ENCODE data around the gene TTC7B. TPM values are rescaled to one million over a fixed set of nuclear protein-coding genes. Genes with fewer than 3 reads are reported as not detected.

The TTC7B gene
- total RNA-seq, 1 experiment from 2014 or later: 70.6 TPM

DNA sequence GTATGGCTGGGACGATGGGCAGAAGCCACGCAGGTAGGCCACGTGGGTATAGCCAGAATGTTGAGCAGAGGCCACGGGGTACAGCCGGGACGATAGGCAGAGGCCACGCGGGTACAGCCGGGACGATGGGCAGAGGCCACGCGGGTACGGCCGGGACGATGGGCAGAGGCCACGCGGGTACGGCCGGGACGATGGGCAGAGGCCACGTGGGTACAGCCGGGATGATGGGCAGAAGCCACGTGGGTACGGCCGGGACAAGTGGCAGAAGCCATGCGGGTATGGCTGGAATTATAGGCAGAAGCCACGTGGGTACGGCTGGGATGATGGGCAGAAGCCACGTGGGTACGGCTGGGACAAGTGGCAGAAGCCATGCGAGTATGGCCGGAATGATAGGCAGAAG lies 195.0 kb downstream of the TTC7B start:
- H3K9me3 ChIP-seq (ENCODE audit: control insufficient read depth in 1 of 2, insufficient read depth in 1 of 2, low read depth in 1 of 2, low read length in 2 of 2): no peaks in the 10 kb centered on the region
- no peak for ATAC-seq
- DNase-seq (ENCODE audit: low read depth, low spot score): no peak
- H3K36me3 ChIP-seq (ENCODE audit: control insufficient read depth in 1 of 2, insufficient read depth in 2 of 2, low read length in 2 of 2): no peaks in the 10 kb centered on the region
- no peak overlapping the region for H3K4me2 ChIP-seq (ENCODE audit: low read length)
- no TSS peak for BruUV-seq (replicated peaks)
- no peak overlapping the region for H3K4me3 ChIP-seq (replicated peaks in 1 of 2; ENCODE audit: low read depth in 1 of 2, low read length in 2 of 2)
- no peaks in the 10 kb centered on the region for H4K20me1 ChIP-seq (ENCODE audit: insufficient read depth)
- H3K9me2 ChIP-seq (ENCODE audit: insufficient read depth): no peaks in the 10 kb centered on the region
- ChIA-PET CTCF (no interaction called here), POLR2A (no interaction called here), RAD21 (ENCODE audit: low non-redundant PET in 1 of 2, low total read pairs in 2 of 2, uncharacterized antibody in 2 of 2, unreplicated experiment in 2 of 2) (no interaction called here)
- intact Hi-C loops (cut with micrococcal nuclease): no loop called here
- H2AFZ ChIP-seq (ENCODE audit: low read depth, low read length, poor library complexity, severe bottlenecking): no peak overlapping the region
- H3K4me1 ChIP-seq (ENCODE audit: control insufficient read depth in 1 of 2, insufficient read depth in 2 of 2, low read length in 2 of 2): peaks cover 19 to 24% of the 10 kb centered on the region in 2 experiments
- no peak overlapping the region for H3K27ac ChIP-seq (ENCODE audit: low read depth, low read length)
- H3K79me2 ChIP-seq (ENCODE audit: insufficient read depth, low read length): no peaks in the 10 kb centered on the region
- no peak overlapping the region for H3K9ac ChIP-seq (ENCODE audit: low read length)
- no peaks in the 10 kb centered on the region for H3K27me3 ChIP-seq (ENCODE audit: insufficient read depth, low read length)
- TF ChIP-seq EGR1 (IDR thresholded peaks at IDR 0.05; ENCODE audit: low read depth) (no peak), CBX3 (IDR thresholded peaks at IDR 0.05; ENCODE audit: low read depth) (no peak), POLR2A (IDR thresholded peaks at IDR 0.05; ENCODE audit: borderline replicate concordance, extremely low read depth, insufficient read depth, insufficient read length) (no peak), EZH2phosphoT487 (IDR thresholded peaks at IDR 0.05; ENCODE audit: borderline replicate concordance) (no peak), SRF (IDR thresholded peaks at IDR 0.05; ENCODE audit: low read depth) (no peak), SIN3A (IDR thresholded peaks at IDR 0.05; ENCODE audit: low read depth) (no peak), SP1 (IDR thresholded peaks at IDR 0.05; ENCODE audit: low read depth) (no peak), FOSL1 (IDR thresholded peaks at IDR 0.05; ENCODE audit: low read depth) (no peak), TCF7L2 (IDR thresholded peaks at IDR 0.05; ENCODE audit: borderline replicate concordance, extremely low read depth, insufficient read depth, insufficient read length) (no peak), YY1 (IDR thresholded peaks at IDR 0.05; ENCODE audit: extremely low read depth, insufficient replicate concordance, low read depth, low read length) (no peak), JUND (IDR thresholded peaks at IDR 0.05) (no peak), ZFX (IDR thresholded peaks at IDR 0.05) (no peak), CEBPB (IDR thresholded peaks at IDR 0.05; ENCODE audit: low read depth) (no peak), POLR2AphosphoS5 (IDR thresholded peaks at IDR 0.05; ENCODE audit: low read depth, low read length) (no peak), ELF1 (IDR thresholded peaks at IDR 0.05; ENCODE audit: borderline replicate concordance, low read depth) (no peak)
- TF ChIP-seq, protein P1, sequence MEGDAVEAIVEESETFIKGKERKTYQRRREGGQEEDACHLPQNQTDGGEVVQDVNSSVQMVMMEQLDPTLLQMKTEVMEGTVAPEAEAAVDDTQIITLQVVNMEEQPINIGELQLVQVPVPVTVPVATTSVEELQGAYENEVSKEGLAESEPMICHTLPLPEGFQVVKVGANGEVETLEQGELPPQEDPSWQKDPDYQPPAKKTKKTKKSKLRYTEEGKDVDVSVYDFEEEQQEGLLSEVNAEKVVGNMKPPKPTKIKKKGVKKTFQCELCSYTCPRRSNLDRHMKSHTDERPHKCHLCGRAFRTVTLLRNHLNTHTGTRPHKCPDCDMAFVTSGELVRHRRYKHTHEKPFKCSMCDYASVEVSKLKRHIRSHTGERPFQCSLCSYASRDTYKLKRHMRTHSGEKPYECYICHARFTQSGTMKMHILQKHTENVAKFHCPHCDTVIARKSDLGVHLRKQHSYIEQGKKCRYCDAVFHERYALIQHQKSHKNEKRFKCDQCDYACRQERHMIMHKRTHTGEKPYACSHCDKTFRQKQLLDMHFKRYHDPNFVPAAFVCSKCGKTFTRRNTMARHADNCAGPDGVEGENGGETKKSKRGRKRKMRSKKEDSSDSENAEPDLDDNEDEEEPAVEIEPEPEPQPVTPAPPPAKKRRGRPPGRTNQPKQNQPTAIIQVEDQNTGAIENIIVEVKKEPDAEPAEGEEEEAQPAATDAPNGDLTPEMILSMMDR (IDR thresholded peaks at IDR 0.05 in 2 of 3, conservative IDR thresholded peaks at IDR 0.05 in 1 of 3; ENCODE audit: borderline replicate concordance in 1 of 3, insufficient read depth in 1 of 3, low read depth in 2 of 3, low read length in 2 of 3): no peak
- TF ChIP-seq, protein P2, sequence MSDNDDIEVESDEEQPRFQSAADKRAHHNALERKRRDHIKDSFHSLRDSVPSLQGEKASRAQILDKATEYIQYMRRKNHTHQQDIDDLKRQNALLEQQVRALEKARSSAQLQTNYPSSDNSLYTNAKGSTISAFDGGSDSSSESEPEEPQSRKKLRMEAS (IDR thresholded peaks at IDR 0.05): no peak
- TF ChIP-seq, protein P3, sequence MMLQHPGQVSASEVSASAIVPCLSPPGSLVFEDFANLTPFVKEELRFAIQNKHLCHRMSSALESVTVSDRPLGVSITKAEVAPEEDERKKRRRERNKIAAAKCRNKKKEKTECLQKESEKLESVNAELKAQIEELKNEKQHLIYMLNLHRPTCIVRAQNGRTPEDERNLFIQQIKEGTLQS (IDR thresholded peaks at IDR 0.05): no peak
- TF ChIP-seq, protein P4, sequence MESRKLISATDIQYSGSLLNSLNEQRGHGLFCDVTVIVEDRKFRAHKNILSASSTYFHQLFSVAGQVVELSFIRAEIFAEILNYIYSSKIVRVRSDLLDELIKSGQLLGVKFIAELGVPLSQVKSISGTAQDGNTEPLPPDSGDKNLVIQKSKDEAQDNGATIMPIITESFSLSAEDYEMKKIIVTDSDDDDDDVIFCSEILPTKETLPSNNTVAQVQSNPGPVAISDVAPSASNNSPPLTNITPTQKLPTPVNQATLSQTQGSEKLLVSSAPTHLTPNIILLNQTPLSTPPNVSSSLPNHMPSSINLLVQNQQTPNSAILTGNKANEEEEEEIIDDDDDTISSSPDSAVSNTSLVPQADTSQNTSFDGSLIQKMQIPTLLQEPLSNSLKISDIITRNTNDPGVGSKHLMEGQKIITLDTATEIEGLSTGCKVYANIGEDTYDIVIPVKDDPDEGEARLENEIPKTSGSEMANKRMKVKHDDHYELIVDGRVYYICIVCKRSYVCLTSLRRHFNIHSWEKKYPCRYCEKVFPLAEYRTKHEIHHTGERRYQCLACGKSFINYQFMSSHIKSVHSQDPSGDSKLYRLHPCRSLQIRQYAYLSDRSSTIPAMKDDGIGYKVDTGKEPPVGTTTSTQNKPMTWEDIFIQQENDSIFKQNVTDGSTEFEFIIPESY (IDR thresholded peaks at IDR 0.05; ENCODE audit: extremely low read depth, insufficient replicate concordance, low read length): no peak
- TF ChIP-seq, protein P5, sequence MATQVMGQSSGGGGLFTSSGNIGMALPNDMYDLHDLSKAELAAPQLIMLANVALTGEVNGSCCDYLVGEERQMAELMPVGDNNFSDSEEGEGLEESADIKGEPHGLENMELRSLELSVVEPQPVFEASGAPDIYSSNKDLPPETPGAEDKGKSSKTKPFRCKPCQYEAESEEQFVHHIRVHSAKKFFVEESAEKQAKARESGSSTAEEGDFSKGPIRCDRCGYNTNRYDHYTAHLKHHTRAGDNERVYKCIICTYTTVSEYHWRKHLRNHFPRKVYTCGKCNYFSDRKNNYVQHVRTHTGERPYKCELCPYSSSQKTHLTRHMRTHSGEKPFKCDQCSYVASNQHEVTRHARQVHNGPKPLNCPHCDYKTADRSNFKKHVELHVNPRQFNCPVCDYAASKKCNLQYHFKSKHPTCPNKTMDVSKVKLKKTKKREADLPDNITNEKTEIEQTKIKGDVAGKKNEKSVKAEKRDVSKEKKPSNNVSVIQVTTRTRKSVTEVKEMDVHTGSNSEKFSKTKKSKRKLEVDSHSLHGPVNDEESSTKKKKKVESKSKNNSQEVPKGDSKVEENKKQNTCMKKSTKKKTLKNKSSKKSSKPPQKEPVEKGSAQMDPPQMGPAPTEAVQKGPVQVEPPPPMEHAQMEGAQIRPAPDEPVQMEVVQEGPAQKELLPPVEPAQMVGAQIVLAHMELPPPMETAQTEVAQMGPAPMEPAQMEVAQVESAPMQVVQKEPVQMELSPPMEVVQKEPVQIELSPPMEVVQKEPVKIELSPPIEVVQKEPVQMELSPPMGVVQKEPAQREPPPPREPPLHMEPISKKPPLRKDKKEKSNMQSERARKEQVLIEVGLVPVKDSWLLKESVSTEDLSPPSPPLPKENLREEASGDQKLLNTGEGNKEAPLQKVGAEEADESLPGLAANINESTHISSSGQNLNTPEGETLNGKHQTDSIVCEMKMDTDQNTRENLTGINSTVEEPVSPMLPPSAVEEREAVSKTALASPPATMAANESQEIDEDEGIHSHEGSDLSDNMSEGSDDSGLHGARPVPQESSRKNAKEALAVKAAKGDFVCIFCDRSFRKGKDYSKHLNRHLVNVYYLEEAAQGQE (IDR thresholded peaks at IDR 0.05; ENCODE audit: low read depth): no peak
